ENCODE measurements around the gene GPHB5.
"Not testable (repeated sequence)": the region's sequence is repeated elsewhere in the genome, so short reads cannot be mapped to it uniquely, and the experiment has no call there.

GPHB5 gene

GRCh38 chr14:63292805-63293204 is 25.9 kb downstream of the GPHB5 start:
- no peak for DNase-seq

- DNase-seq: no peak
Measured at GRCh38 chr14:63290741-63291430, 27.8 kb downstream of the GPHB5 start.

- no peak for DNase-seq
Measured at GRCh38 chr14:63288853-63289252, 29.9 kb downstream of the GPHB5 start.

GRCh38 chr14:63287666-63288483 is 30.9 kb downstream of the GPHB5 start:
- no peak for DNase-seq

GRCh38 chr14:63286071-63286470 is 32.7 kb downstream of the GPHB5 start:
- no peak for DNase-seq

- no peak for DNase-seq
Measured at GRCh38 chr14:63283884-63284248, 34.9 kb downstream of the GPHB5 start.

GRCh38 chr14:63282997-63283883 is 35.5 kb downstream of the GPHB5 start:
- no peak for DNase-seq

- not testable (repeated sequence) for DNase-seq
Measured at GRCh38 chr14:63279933-63280332, 38.8 kb downstream of the GPHB5 start.

- no peak for DNase-seq
Measured at GRCh38 chr14:63277591-63278183, 41.0 kb downstream of the GPHB5 start.

- DNase-seq: peak; percentile 61
Measured at GRCh38 chr14:63276492-63277342, 42.0 kb downstream of the GPHB5 start.

GRCh38 chr14:63276016-63276415 is 42.7 kb downstream of the GPHB5 start:
- DNase-seq: no peak

GRCh38 chr14:63275611-63276010 is 43.1 kb downstream of the GPHB5 start:
- no peak for DNase-seq

GRCh38 chr14:63273717-63274655 is 44.7 kb downstream of the GPHB5 start:
- no peak for DNase-seq

- DNase-seq: no peak
Measured at GRCh38 chr14:63273129-63273528, 45.6 kb downstream of the GPHB5 start.

- no peak for DNase-seq
Measured at GRCh38 chr14:63269561-63270225, 49.0 kb downstream of the GPHB5 start.

GRCh38 chr14:63268771-63269170 is 50.0 kb downstream of the GPHB5 start:
- no peak for DNase-seq

- DNase-seq: no peak
Measured at GRCh38 chr14:63267171-63267570, 51.6 kb downstream of the GPHB5 start.

- no peak for DNase-seq
Measured at GRCh38 chr14:63266106-63266505, 52.6 kb downstream of the GPHB5 start.
